CD4-positive, alpha-beta T cell treated with Interleukin-4 for 1 hour (primary cell): Measurements from ENCODE around the gene SF3A1.

ENCODE experiments used
- DNase-seq, 2 donors: peaks; one replicate each; pipeline ENCODE4 v3.0.0-alpha.2; 2020 to 2022

The SF3A1 gene

GRCh38 chr22:30321461-30321860 is 35.2 kb downstream of the SF3A1 start:
- no peak for DNase-seq

DNA sequence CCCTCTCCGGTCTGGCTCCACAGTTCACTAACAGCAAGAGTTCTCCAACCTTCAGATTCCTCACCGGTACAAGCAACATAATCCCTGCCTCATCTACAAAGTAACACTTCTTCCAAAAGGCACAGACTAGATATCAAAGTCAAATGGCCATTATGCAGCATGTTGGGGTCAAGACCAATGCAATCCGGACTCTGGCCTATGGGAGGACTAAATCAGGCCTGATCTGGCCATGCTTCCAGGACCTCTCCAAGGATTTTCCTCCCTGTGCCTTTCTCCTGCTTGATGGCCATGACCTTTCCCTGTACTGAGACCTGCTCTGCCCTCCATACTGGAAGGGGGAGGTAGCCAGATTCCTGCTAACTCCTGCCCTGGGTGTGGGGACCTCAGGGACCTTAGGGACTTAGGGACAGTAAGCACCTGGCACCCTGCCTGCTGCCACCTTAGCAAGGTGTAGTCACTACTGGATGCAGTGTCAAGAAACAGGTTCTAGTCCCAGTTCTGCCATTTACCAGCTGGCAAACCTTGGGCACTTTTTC is 36.6 kb downstream of the SF3A1 start:
- DNase-seq, result no peak

GRCh38 chr22:30318799-30319419 is 37.8 kb downstream of the SF3A1 start:
- no peak for DNase-seq

DNA sequence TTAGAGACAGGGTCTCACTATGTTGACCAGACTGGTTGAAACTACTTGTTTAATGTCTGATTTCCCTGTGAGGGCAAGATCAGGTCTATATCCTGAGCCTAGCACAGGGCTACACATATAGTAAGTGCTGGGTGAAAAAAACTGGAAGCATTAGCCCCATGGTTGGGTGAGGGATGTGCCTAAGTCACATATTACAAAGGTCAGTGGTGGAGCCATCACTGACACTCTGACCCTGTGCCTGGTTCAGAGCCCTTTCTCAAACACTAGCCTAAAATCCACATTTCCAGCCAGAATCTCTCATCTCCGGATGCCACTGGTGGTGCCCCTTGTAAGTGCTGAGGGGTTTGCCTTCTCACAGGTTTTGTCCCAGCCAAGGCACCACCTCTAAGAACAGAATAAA is 38.9 kb downstream of the SF3A1 start:
- DNase-seq, result no peak

DNA sequence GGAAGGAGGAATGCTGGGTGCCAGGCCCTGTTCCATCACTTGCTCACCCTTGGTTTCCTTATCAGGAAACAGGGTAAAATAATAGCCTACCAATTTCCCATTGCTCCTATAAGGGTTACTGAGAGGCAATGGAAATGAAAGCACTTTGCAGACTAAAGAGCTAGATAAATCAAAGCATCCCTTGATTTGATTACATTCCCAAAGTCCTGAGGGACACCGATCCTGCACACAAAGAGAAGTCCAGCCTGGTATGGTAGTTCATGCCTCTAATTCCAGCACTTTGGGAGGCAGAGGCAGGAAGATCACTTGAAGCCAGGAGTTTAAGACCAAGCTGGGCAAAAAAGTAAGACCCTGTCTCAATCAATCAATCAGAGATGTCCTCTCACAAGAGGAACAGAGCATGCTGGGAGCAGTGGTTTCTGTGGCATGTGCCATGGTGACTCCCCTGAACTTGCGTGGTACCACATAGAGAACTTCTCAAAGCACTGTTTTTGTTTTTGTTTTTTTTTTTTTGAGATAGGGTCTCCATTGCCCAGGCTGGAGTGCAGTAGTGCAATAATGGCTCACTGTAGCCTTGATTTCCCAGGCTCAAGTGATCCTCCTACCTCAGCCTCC is 40.6 kb downstream of the SF3A1 start:
- no peak for DNase-seq

DNA sequence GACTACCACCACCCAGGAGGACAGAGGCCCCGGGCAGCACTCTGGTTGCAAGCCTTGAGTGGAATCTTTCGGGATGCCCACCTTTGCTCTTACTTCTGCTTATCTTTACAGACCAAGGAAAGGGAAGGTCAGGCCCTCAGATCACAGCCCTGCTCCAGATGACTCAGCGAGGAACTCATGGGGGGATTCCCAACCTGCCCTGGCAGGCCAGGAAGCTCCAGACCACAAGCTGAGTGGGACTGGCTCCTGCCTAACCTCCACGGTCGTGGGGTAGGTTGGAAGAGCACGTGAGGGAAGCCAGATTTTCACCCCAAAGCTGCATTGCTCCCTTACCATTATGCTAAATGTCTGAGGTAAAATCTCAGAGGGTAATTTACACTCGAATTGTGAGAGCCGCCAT is 41.8 kb downstream of the SF3A1 start:
- DNase-seq, result peak; percentile 56 to 58

DNA sequence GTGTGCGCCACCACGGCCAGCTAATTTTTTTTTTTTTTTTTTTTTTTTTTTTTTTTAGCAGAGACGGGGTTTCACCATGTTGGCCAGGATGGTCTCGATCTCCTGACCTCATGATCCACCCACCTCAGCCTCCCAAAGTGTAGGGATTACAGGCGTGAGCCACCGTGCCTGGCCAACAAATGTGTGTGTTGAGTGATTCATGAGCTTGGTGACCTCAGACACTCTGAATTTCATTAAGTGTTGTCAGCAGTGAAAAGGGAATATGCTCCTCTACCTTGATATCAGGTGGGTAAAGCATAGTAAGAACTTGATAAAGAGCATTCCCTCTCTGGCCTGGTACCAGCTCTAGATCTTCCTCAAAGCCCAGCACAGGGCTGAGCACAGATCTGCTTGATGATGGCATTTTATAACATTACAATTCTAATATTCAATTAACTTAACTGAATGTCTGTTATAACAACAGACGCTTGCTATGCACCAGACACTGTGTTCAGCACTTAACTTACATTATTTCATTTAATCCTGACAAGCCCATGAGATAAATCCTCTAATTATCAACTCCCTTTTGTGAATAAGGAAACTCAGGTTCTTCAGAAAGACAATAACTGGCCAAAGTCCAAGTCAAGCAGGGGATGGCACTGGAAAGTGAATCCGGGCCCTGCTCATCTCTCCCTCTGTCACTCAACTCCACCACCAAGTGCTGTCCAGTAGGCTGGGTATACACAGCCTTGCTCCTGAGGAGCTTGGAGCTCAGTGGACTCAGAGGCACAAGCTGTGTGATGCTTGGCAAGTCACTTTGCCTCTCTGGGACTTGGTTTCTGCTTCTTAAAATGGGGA is 42.9 kb downstream of the SF3A1 start:
- DNase-seq, result no peak

DNA sequence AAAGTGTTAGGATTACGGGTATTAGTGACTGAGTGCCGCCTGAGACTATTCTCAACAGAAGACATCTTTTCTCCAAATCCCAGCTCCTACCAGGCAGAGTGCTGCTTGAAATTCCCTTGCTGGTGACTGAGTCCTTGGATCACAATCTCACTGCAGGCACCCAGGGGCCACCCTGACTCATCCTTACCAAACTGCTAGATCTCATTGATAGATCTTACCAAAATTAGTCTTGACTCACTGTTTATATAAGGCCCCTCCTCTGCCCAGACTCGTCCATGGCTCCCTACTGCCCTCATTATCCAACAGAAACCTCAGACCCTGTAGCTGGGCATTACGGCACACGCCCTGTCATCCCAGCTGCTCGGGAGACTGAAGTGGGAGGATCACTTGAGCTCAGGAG is 44.6 kb downstream of the SF3A1 start:
- no peak for DNase-seq

DNA sequence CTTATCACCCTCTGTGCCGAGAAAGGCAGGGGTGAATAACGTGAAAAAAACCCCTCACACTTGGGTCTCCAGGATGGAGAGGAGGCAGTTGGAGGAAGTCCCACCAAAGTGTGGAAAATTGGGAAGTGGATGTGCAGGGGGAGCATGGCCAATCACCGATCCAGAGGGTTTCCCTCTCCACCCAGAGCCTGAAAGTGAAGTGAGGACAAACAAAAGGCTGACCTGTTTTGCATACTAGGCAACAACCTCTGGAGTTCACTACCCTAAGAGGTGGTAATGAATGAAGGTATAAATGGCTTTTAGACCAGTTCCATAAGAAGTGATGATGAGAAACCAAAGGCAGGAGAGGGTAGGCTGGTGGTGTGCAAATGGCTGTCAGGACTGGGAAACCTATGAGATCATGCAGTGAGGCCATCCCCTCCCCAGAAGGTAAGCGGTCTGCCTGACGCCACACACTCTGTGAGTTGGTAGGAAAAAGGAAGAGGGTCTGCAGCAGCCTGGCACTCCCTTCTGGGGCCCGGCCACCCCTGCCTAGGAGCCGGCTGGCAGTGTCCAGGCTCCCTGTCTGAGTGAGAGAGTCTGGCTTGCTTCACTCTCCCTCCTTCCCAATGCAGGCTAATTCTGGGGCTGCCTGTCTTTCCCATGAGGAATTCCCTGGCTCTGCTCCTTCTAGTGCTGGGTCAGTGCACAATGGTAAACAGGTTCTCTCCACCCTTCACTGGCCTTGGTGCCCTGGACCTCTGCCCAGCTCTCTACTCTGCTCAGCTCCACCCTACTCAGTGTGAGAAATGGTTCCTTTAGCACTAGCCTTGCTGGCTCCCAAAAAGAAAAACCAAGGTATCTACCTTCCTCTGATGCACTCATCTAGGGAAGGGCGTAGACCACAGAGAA is 45.6 kb downstream of the SF3A1 start:
- no peak for DNase-seq

DNA sequence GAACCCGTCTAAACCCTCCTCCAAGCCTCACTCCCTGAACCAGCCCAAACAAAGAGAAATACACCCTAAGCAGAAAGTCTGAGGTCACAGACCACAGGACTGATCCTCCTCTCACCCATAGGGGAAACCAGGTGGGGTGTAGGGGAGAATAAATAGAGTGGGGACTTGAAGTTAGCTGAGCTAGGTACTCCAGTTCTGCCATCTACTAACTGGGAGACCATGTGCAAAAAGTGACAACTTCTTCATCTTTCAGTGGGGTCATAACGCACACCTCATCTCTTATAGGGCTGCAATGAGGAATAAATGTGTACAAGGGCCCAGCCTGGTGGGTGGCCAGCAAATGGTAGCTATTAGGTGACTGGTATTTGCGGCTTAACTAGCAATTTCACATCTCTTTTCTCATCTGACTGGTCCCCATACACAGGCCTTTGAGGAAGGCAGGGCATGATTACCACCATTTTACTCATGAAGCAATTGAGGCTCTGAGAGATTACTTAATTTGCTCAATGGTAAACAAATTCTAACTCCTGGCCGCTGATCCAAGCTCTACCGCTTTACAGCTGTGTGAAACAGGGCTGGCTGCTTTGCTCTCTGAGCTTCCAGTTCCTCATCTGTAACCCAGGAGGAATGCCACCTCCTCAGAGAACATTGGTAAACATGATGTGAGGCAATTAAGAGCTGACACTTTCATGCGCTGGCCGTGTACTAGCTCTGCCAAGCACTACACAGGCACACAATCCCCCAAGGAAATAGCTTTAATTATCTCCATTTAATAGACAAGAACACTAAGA is 46.5 kb downstream of the SF3A1 start:
- peak; percentile 44 to 59 for DNase-seq

GRCh38 chr22:30308518-30309230 is 48.0 kb downstream of the SF3A1 start:
- peak in 1 of 2 donors; percentile 34 for DNase-seq

DNA sequence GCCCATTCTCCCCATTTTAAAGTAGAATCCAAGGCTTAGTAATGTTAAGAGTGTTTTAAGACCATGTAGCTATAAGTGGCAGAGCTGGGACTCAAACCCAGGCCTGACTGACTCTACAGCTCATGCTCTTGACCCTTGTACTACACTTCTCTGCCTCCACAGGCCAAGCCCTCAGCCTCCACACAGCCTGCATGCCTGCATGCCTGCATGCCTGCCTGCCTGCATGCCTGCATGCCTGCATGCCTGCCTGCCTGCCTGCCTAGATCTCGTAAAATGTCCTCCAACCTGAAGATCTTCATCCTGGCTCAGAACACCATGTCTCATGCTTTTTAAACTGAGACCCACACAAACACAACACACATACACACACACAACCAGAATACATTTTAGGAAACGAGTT is 48.6 kb downstream of the SF3A1 start:
- DNase-seq, result no peak

- DNase-seq, result no peak
Measured at GRCh38 chr22:30307041-30307574, 49.6 kb downstream of the SF3A1 start.

GRCh38 chr22:30306627-30307011 is 50.1 kb downstream of the SF3A1 start:
- DNase-seq, result no peak

GRCh38 chr22:30305906-30306626 is 50.6 kb downstream of the SF3A1 start:
- peak in 1 of 2 donors; percentile 80 for DNase-seq

DNA sequence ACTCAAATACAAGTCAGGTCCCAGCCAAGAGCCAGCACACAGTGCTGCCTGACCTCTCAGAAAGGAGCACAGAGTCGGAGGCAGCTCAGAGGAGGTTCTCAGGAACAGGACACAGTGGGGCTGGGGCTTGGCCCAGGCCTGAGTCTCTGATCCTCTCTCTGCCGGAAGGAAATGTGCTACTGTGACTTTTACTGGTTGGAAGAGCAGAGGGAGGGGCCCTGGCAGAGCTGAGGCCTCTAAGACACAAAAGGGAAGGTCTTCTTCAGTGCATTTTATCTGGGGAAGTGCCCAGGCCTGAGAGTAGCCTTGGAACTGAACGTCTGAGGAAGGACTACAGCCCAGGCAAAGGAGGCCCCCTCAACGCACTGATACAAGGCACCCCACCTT is 51.2 kb downstream of the SF3A1 start:
- DNase-seq, result peak; percentile 74 to 79

GRCh38 chr22:30304495-30305244 is 52.0 kb downstream of the SF3A1 start:
- peak in 1 of 2 donors; percentile 40 for DNase-seq

DNA sequence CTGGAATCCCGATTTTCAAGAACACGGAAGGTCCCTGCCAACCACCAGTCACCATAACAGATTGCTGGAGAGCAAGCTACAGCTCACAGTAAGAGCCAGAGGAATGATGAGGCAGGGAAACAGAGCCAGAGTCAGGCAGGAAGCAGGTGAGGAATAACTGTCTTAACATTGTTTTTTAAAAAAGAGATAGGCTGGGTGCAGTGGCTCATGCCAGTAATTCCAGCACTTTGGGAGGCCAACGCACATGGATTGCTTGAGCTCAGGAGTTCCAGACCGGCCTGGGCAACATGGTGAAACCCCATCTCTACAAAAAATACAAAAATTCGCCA is 53.9 kb downstream of the SF3A1 start:
- DNase-seq, result no peak

DNA sequence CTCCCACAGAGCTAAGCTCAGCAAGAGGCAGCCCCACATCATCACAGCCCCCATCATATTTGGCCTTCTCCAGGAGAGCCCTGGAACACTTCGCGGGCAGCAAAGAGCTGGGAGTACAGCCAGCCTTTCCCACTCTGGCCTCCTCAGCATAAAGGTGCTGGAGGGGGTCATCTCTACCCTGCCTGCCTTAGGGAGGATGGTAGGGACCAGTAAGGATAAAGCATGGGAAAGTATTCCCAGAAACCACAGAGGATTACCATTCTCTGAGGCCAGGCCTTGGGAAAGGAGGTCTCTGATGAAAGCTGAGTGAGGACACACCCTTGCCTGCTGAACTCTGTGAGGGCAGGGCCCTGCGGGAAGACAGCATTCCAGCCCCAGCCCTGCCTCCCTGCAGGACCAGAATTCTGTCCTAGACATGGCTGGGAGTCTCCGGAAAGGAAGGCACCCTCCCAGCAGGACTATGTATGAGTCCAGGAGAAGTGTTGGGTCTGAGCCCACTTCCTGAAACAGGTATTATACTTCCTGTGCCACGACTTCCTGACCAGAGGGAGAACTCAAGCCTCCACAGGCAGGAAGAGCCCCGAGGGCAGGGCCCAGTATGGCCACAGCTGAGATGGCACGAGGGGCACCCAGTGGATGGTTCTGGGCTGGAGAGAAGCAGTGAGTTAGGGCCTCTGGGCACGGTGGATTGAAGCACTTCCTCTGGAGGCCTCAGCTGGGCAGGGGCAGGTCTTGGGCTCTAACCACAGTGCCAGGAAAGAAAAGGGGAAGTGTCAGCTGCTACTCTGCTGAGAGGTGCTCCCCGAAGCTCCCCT is 54.5 kb downstream of the SF3A1 start:
- DNase-seq, result peak in 1 of 2 donors; percentile 68
